Measurements from ENCODE around the gene IRAK2.
A peak's percentile ranks its signal among the peaks of the same experiment; 100 is the strongest.

DNA sequence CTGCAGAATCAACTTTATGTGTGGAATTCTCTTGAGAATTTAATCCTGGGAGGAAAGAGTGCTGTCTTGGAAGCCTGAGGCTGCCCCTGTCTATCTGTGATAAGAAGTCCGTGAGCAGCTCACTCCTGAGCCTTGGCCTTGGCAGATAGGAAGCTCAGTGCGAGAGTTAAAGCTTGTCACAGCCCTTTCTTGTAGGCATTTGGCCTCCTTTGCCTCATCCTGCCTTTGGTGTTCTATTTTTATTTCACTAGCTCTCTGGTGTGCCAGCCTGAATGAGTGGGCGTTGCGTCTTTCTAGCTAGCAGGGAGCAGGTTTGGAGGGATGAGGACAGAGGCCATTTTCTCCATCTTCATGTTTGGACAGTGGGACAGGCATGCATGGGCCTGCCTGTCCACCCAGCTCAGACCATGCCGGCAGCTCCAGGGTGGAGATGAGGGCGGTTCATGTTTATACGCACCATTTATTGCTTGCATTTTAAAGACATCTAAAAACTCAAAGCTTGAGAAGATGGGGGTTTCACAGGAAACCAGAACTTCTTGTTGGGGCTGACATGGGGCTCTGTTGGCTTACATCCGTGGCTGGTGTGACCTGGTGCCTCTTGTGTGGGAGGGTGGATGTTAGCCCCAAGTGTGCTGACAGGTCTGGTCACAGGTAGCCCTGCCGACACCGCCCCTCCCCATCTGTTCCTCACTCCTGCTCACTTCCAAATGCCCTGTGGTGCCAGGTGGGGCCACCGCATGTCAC lies 29.8 kb downstream of the IRAK2 start:
- TF ChIP-seq POLR2A (IDR thresholded peaks at IDR 0.05) (peak in 1 of 3 donors; percentile 17), POLR2AphosphoS5 (IDR thresholded peaks at IDR 0.05) (no peak)
- TF ChIP-seq, protein P1, sequence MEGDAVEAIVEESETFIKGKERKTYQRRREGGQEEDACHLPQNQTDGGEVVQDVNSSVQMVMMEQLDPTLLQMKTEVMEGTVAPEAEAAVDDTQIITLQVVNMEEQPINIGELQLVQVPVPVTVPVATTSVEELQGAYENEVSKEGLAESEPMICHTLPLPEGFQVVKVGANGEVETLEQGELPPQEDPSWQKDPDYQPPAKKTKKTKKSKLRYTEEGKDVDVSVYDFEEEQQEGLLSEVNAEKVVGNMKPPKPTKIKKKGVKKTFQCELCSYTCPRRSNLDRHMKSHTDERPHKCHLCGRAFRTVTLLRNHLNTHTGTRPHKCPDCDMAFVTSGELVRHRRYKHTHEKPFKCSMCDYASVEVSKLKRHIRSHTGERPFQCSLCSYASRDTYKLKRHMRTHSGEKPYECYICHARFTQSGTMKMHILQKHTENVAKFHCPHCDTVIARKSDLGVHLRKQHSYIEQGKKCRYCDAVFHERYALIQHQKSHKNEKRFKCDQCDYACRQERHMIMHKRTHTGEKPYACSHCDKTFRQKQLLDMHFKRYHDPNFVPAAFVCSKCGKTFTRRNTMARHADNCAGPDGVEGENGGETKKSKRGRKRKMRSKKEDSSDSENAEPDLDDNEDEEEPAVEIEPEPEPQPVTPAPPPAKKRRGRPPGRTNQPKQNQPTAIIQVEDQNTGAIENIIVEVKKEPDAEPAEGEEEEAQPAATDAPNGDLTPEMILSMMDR (IDR thresholded peaks at IDR 0.05 in 8 of 11, conservative IDR thresholded peaks at IDR 0.05 in 3 of 11) = no peak
